ENCODE data around the gene LIPH. TPM values are rescaled to one million over a fixed set of nuclear protein-coding genes. Genes with fewer than 3 reads are reported as not detected.

Gene LIPH
- polyA plus RNA-seq, 3 donors: 0.34 to 1.7 (median 1.6) TPM

- WGBS, 3 donors: 64 to 93% (median 88%) methylated on average over 4 of the region's 4 CpGs
- no peak overlapping the region for H3K27ac ChIP-seq (ENCODE audit: low read depth, low read length)
These were observed 2.7 kb upstream of the LIPH start for GRCh38 chr3:185555101-185555501.

GRCh38 chr3:185549651-185550111 is 2.7 kb downstream of the LIPH start:
- H3K27ac ChIP-seq (ENCODE audit: low read depth, low read length): no peak overlapping the region
- 75 to 88% (median 85%) methylated on average over 3 of the region's 3 CpGs for WGBS, 3 donors

- H3K27ac ChIP-seq (ENCODE audit: low read depth, low read length): no peak overlapping the region
- 45 to 54% (median 50%) methylated on average over 3 of the region's 3 CpGs for WGBS, 3 donors
These were observed 3.3 kb downstream of the LIPH start for GRCh38 chr3:185549122-185549521.

- no peak overlapping the region for H3K27ac ChIP-seq (ENCODE audit: low read depth, low read length)
- 83 to 86% (median 83%) methylated on average over 7 of the region's 7 CpGs for WGBS, 3 donors
These were observed 11.7 kb downstream of the LIPH start for GRCh38 chr3:185540695-185541094.

- H3K27ac ChIP-seq (ENCODE audit: low read depth, low read length): no peak overlapping the region
- WGBS, 3 donors: 63 to 81% (median 71%) methylated on average over 2 of the region's 2 CpGs
These were observed 12.5 kb downstream of the LIPH start for GRCh38 chr3:185539934-185540333.

- 12 to 41% (median 15%) methylated on average over 9 of the region's 9 CpGs for WGBS, 3 donors
- H3K27ac ChIP-seq (ENCODE audit: low read depth, low read length): no peak overlapping the region
These were observed 14.9 kb downstream of the LIPH start for GRCh38 chr3:185537369-185537970.

- H3K27ac ChIP-seq (ENCODE audit: low read depth, low read length): no peak overlapping the region
- 78 to 93% (median 82%) methylated on average over 2 of the region's 2 CpGs for WGBS, 3 donors
These were observed 17.9 kb downstream of the LIPH start for GRCh38 chr3:185534511-185534910.

- no peak overlapping the region for H3K27ac ChIP-seq (ENCODE audit: low read depth, low read length)
- WGBS, 3 donors: 65 to 69% (median 65%) methylated on average over 5 of the region's 5 CpGs
These were observed 19.5 kb downstream of the LIPH start for GRCh38 chr3:185532901-185533300.

GRCh38 chr3:185530856-185531255 is 21.5 kb downstream of the LIPH start:
- 47 to 68% (median 66%) methylated on average over 5 of the region's 5 CpGs for WGBS, 3 donors
- H3K27ac ChIP-seq (ENCODE audit: low read depth, low read length): no peak overlapping the region

- WGBS, 3 donors: 86 to 91% (median 91%) methylated on average over 6 of the region's 6 CpGs
- no peak overlapping the region for H3K27ac ChIP-seq (ENCODE audit: low read depth, low read length)
These were observed 23.9 kb downstream of the LIPH start for GRCh38 chr3:185528532-185528931.

- no peak overlapping the region for H3K27ac ChIP-seq (ENCODE audit: low read depth, low read length)
- 77 to 87% (median 83%) methylated on average over 8 to 9 of the region's 9 CpGs for WGBS, 3 donors
These were observed 25.0 kb downstream of the LIPH start for GRCh38 chr3:185527364-185527763.

GRCh38 chr3:185526349-185526951 is 25.9 kb downstream of the LIPH start:
- no peak overlapping the region for H3K27ac ChIP-seq (ENCODE audit: low read depth, low read length)
- WGBS, 3 donors: 89 to 95% (median 91%) methylated on average over 2 of the region's 2 CpGs

- no peak overlapping the region for H3K27ac ChIP-seq (ENCODE audit: low read depth, low read length)
- WGBS, 3 donors: 84 to 88% (median 85%) methylated on average over 7 of the region's 7 CpGs
These were observed 30.8 kb downstream of the LIPH start for GRCh38 chr3:185521349-185522138.

- H3K27ac ChIP-seq (ENCODE audit: low read depth, low read length): no peak overlapping the region
- WGBS, 3 donors: 60 to 83% (median 81%) methylated on average over 5 of the region's 5 CpGs
These were observed 33.4 kb downstream of the LIPH start for GRCh38 chr3:185519021-185519420.

GRCh38 chr3:185517387-185518130 is 34.8 kb downstream of the LIPH start:
- 70 to 89% (median 85%) methylated on average over 2 of the region's 2 CpGs for WGBS, 3 donors
- no peak overlapping the region for H3K27ac ChIP-seq (ENCODE audit: low read depth, low read length)

GRCh38 chr3:185511711-185512110 is 40.7 kb downstream of the LIPH start:
- WGBS, 3 donors: 87 to 93% (median 92%) methylated on average over 4 of the region's 4 CpGs
- H3K27ac ChIP-seq (ENCODE audit: low read depth, low read length): no peak overlapping the region

- no peak overlapping the region for H3K27ac ChIP-seq (ENCODE audit: low read depth, low read length)
- 76 to 81% (median 77%) methylated on average over 19 of the region's 19 CpGs for WGBS, 3 donors
These were observed 43.9 kb downstream of the LIPH start for GRCh38 chr3:185508335-185508991.

GRCh38 chr3:185507883-185508282 is 44.5 kb downstream of the LIPH start:
- no peak overlapping the region for H3K27ac ChIP-seq (ENCODE audit: low read depth, low read length)
- WGBS, 3 donors: 64 to 67% (median 65%) methylated on average over 6 of the region's 6 CpGs

Measured in adipose tissue (tissue), 3 donors.